K562 (cell line): ENCODE measurements around the gene KRTAP6-2. TPM values are rescaled to one million over a fixed set of nuclear protein-coding genes. Genes with fewer than 3 reads are reported as not detected.

Experiments
- ATAC-seq: fragments of 200-7000 bp; cut with Tn5 transposase; 3 replicates; pipeline ENCODE4 v1.9.1; 2020; ENCODE audit warnings: moderate library complexity
- BruUV-seq: library from RNA; stranded (reverse); fragments of 400-500 nt; replicated peaks from 2 replicates; lab custom pipeline; 2021; lab: Mats Ljungman, UMichigan
- CTCF ChIA-PET: fragments of 300-600 bp; formaldehyde crosslinking; extraction: SDS; loops from one replicate; lab custom pipeline; 2021; ENCODE audit warnings: low intra/inter-chr PET ratio; lab: Yijun Ruan, JAX
- POLR2A ChIA-PET: fragments of 300-600, 350-650 bp; sonication (Branson Sonifier 250); formaldehyde crosslinking; extraction: SDS; loops from one replicate; lab custom pipeline; 2021; ENCODE audit warnings: antibody characterized with exemption, inconsistent platforms; lab: Yijun Ruan, JAX
- DNase-seq, 4 experiments: peaks; one replicate each; pipeline versions ENCODE4 v3.0.0 to v3.0.0-alpha.2; 2011 to 2018; ENCODE audit warnings: low spot score in 3 of 4, mixed read lengths in 3 of 4; ENCODE audit errors: extremely low read depth in 1 of 4
- FAIRE-seq: peaks from 2 replicates; lab custom pipeline; 2011; peaks lifted over from hg19 to GRCh38; lab: Jason Lieb, UNC
- H2AFZ ChIP-seq: 2 replicates; pipeline ENCODE4 v1.6.0; 2011; ENCODE audit warnings: low read depth, low read length, control low read depth, inconsistent platforms
- H3K27ac ChIP-seq: fragments of 200-600 bp; 3 replicates; pipeline ENCODE4 v1.8.0; 2011; ENCODE audit warnings: low read depth, mild to moderate bottlenecking, control low read depth, inconsistent platforms, low read length, moderate library complexity, mixed read lengths; ENCODE audit errors: extremely low read depth
- H3K27me3 ChIP-seq, 2 experiments: fragments of 300-600 bp in 1 of 2; 2 replicates in 1 of 2; 3 replicates in 1 of 2; pipeline versions ENCODE4 v1.6.0 to v1.8.0; 2011; ENCODE audit warnings: inconsistent platforms in 2 of 2, low read length in 2 of 2, mild to moderate bottlenecking in 1 of 2, mixed read lengths in 1 of 2, moderate library complexity in 1 of 2; ENCODE audit not compliant: control insufficient read depth in 2 of 2, insufficient read depth in 2 of 2
- H3K36me3 ChIP-seq: fragments of 300-600 bp; 3 replicates; pipeline ENCODE4 v1.8.0; 2011; ENCODE audit warnings: mild to moderate bottlenecking, low read length, inconsistent platforms; ENCODE audit not compliant: control insufficient read depth, insufficient read depth
- H3K4me1 ChIP-seq, 2 experiments: fragments of 200-600 bp in 1 of 2; replicated peaks in 1 of 2; 2 replicates in 1 of 2; 3 replicates in 1 of 2; pipeline versions ENCODE4 v1.5.1 to v1.8.0; 2011; ENCODE audit warnings: inconsistent platforms in 2 of 2, low read length in 2 of 2, mild to moderate bottlenecking in 1 of 2, mixed read lengths in 1 of 2, moderate library complexity in 1 of 2; ENCODE audit not compliant: control insufficient read depth in 2 of 2, insufficient read depth in 2 of 2
- H3K4me2 ChIP-seq: 2 replicates; pipeline ENCODE4 v1.6.1; 2011; ENCODE audit warnings: low read length, control low read depth, inconsistent platforms, mixed read lengths; ENCODE audit not compliant: insufficient read depth
- H3K4me3 ChIP-seq: fragments of 200-600 bp; sonication (generic), shearing (Covaris generic); 2 replicates; pipeline ENCODE4 v1.5.1; 2016; ENCODE audit warnings: control low read depth, inconsistent platforms
- H3K79me2 ChIP-seq: fragments of 200-600 bp; 3 replicates; pipeline ENCODE4 v1.8.0; 2011; ENCODE audit warnings: low read length, inconsistent platforms; ENCODE audit not compliant: control insufficient read depth, insufficient read depth
- H3K9ac ChIP-seq, 2 experiments: 2 replicates each; pipeline versions ENCODE4 v1.6.0 to v1.6.1; 2011; ENCODE audit warnings: low read depth in 2 of 2, low read length in 2 of 2, control low read depth in 1 of 2, inconsistent platforms in 1 of 2, mild to moderate bottlenecking in 1 of 2, mixed read lengths in 1 of 2; ENCODE audit not compliant: insufficient read depth in 1 of 2
- H3K9me1 ChIP-seq: one replicate; pipeline ENCODE4 v1.6.0; 2011; ENCODE audit warnings: inconsistent platforms, mild to moderate bottlenecking, low read length, moderate library complexity; ENCODE audit not compliant: control insufficient read depth, insufficient read depth
- H3K9me3 ChIP-seq: replicated peaks from 2 replicates; pipeline ENCODE4 v1.5.1; 2011; ENCODE audit warnings: low read depth, low read length, inconsistent platforms; ENCODE audit not compliant: control insufficient read depth, insufficient read depth
- H4K20me1 ChIP-seq: replicated peaks from 2 replicates; pipeline ENCODE4 v1.6.1; 2011; ENCODE audit warnings: low read length, inconsistent platforms, mixed read lengths; ENCODE audit not compliant: control insufficient read depth, insufficient read depth
- DACH1 ChIP-seq: fragments of 450-650 bp; IDR thresholded peaks from 2 replicates; pipeline ENCODE4 v1.6.1; 2018; ENCODE audit not compliant: partially characterized antibody
- E2F3 ChIP-seq: fragments of 250-450 bp; sonication (Bioruptor Pico); IDR thresholded peaks from 2 replicates; pipeline ENCODE4 v1.4.0; 2020; ENCODE audit warnings: mild to moderate bottlenecking
- MCM5 ChIP-seq: fragments of 450-650 bp; IDR thresholded peaks from 2 replicates; pipeline ENCODE4 v1.6.1; 2016; ENCODE audit warnings: low read depth
- PCBP1 ChIP-seq: fragments of 200-400 bp; formaldehyde crosslinking; IDR thresholded peaks from 2 replicates; pipeline ENCODE4 v1.6.1; 2018; ENCODE audit warnings: mild to moderate bottlenecking, low read depth, low read length; ENCODE audit not compliant: poor library complexity, severe bottlenecking
- PHF20 ChIP-seq: fragments of 450-650 bp; IDR thresholded peaks from 2 replicates; pipeline ENCODE4 v1.6.1; 2018; ENCODE audit not compliant: partially characterized antibody
- SETDB1 ChIP-seq: IDR thresholded peaks from one replicate; pipeline ENCODE4 v1.6.1; 2012; ENCODE audit warnings: low read length, control low read depth, inconsistent platforms
- ZNF174 ChIP-seq: fragments of 250-450 bp; sonication (Bioruptor Pico); IDR thresholded peaks from 2 replicates; pipeline ENCODE4 v1.4.0; 2020; ENCODE audit warnings: mild to moderate bottlenecking
- ZNF408 ChIP-seq: fragments of 250-450 bp; sonication (Bioruptor Pico); IDR thresholded peaks from 2 replicates; pipeline ENCODE4 v1.4.0; 2020; ENCODE audit warnings: low read depth, mild to moderate bottlenecking, moderate library complexity
- WGBS: fragments of 100-300 bp; shearing (Covaris generic); methylation state at CpG from one replicate; pipeline ENCODE4 v1.1.6; 2016; ENCODE audit warnings: low coverage, mixed read lengths; ENCODE audit not compliant: insufficient coverage; ENCODE audit errors: missing lambda C conversion rate; 5-methylcytosine and 5-hydroxymethylcytosine counted together
- in situ Hi-C: fragments of 300-500 bp; cut with MboI; formaldehyde crosslinking; loops from 4 replicates; pipeline ENCODE4 v1.15.0; 2018; ENCODE audit warnings: inconsistent platforms, mixed read lengths
- intact Hi-C: fragments of 100-400 bp; cut with micrococcal nuclease; formaldehyde crosslinking; loops from 2 replicates; pipeline ENCODE4 v1.14.2; 2022
- polyA plus RNA-seq, 8 experiments: library from polyadenylated mRNA; depleted of rRNA in 4 of 8; stranded (reverse) in 5 of 8; unstranded in 3 of 8; fragments of >200 nt; fragmentation: Nextera tagmentation in 2 of 8; fragmentation: Illumina TruSeq in 1 of 8; extraction: Ambion mirVana in 2 of 8; extraction: Trizol in 1 of 8; gene quantifications; 2 replicates each; pipeline versions ENCODE4 v1.2.1 to v1.2.3, GENCODE V29; 2011 to 2014; ENCODE audit warnings: inconsistent platforms in 1 of 8, missing spikeins in 1 of 8
- total RNA-seq, 7 experiments: library from RNA; depleted of rRNA in 6 of 7; stranded (reverse); fragments of >200 nt in 6 of 7; fragmentation: Illumina TruSeq in 2 of 7; extraction: Trizol in 2 of 7; gene quantifications; 2 replicates each; pipeline versions ENCODE4 v1.2.1 to v1.2.3, GENCODE V29; 2011 to 2021; ENCODE audit warnings: low replicate concordance in 1 of 7
- TF ChIP-seq, protein P1 (sequence below): IDR thresholded peaks from 2 replicates; pipeline ENCODE4 v1.6.1; 2012; ENCODE audit warnings: low read depth, low read length, improper control_type of control experiment, borderline replicate concordance
- TF ChIP-seq, protein P2 (sequence below), 2 experiments: fragments of 200-800 bp in 1 of 2; sonication (Bioruptor generic) in 1 of 2; sonication (generic) in 1 of 2; formaldehyde crosslinking in 1 of 2; IDR thresholded peaks in 1 of 2; conservative IDR thresholded peaks in 1 of 2; 2 replicates each; pipeline versions ENCODE4 v1.5.0 to v1.6.1; 2016 to 2020; ENCODE audit warnings: missing compliant biosample characterization in 1 of 2, missing genetic modification characterization in 1 of 2, missing genetic modification reagents in 1 of 2

Gene KRTAP6-2
- total and polyA plus RNA-seq, 9 of the 15 experiments (the other 6 are each of a cell fraction or from before 2014, with no cell fraction given) = not detected

DNA sequence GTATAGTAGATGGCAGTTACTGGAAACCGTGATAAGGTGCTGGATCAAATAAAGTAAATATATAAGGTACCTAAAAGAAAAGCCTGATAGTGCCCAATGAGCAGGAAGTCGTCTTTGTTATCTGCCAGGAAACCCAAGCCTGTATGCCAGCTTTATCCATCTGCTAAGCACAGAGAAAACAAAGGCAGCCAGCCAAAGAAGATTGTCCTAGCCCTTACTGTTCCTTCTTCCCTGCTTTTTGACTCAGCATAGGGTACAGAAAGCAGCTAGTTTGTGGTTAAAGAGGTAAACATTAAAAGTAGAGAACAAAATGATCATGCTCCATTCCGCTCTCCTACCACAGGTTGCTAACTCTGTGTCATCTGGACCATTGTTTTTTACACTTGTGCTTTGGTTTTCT is 18.6 kb downstream of the KRTAP6-2 start:
- DNase-seq (no peak), ATAC-seq (no peak), FAIRE-seq (no peak)
- Histone ChIP-seq H3K36me3 (no peaks in the 10 kb centered on the region), H3K27me3 (no peaks in the 10 kb centered on the region), H3K79me2 (no peaks in the 10 kb centered on the region), H2AFZ (no peak overlapping the region), H3K9ac (no peak overlapping the region), H3K9me1 (no peaks in the 10 kb centered on the region), H3K4me1 (no peaks in the 10 kb centered on the region), H3K9me3 (peaks cover 1% of the 10 kb centered on the region), H4K20me1 (no peaks in the 10 kb centered on the region), H3K27ac (no peak overlapping the region)
- POLR2A ChIA-PET = no interaction called here
- BruUV-seq = no TSS peak
- in situ Hi-C loops = no loop called here
- intact Hi-C loops = no loop called here
- CTCF ChIA-PET = no interaction called here
- TF ChIP-seq PHF20 = no peak
- no peak for TF ChIP-seq ZNF408
- TF ChIP-seq ZNF174 (CRISPR knock-in tag) = no peak
- TF ChIP-seq E2F3 (CRISPR knock-in tag) = no peak
- TF ChIP-seq SETDB1 = no peak
- no peak for TF ChIP-seq PCBP1
- TF ChIP-seq, protein P1, sequence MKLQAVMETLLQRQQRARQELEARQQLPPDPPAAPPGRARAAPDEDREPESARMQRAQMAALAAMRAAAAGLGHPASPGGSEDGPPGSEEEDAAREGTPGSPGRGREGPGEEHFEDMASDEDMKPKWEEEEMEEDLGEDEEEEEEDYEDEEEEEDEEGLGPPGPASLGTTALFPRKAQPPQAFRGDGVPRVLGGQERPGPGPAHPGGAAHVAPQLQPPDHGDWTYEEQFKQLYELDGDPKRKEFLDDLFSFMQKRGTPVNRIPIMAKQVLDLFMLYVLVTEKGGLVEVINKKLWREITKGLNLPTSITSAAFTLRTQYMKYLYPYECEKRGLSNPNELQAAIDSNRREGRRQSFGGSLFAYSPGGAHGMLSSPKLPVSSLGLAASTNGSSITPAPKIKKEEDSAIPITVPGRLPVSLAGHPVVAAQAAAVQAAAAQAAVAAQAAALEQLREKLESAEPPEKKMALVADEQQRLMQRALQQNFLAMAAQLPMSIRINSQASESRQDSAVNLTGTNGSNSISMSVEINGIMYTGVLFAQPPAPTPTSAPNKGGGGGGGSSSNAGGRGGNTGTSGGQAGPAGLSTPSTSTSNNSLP = no peak
- TF ChIP-seq MCM5 = no peak
- TF ChIP-seq, protein P2, sequence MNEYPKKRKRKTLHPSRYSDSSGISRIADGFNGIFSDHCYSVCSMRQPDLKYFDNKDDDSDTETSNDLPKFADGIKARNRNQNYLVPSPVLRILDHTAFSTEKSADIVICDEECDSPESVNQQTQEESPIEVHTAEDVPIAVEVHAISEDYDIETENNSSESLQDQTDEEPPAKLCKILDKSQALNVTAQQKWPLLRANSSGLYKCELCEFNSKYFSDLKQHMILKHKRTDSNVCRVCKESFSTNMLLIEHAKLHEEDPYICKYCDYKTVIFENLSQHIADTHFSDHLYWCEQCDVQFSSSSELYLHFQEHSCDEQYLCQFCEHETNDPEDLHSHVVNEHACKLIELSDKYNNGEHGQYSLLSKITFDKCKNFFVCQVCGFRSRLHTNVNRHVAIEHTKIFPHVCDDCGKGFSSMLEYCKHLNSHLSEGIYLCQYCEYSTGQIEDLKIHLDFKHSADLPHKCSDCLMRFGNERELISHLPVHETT (CRISPR knock-in tag; conservative IDR thresholded peaks at IDR 0.05 in 1 of 2, IDR thresholded peaks at IDR 0.05 in 1 of 2) = no peak
- no peak for TF ChIP-seq DACH1
- TF ChIP-seq, all 486 proteins: peak for 0
- Histone ChIP-seq H3K4me2 (no peak overlapping the region), H3K4me3 (no peak overlapping the region)
- 3% methylated on average over 3 of the region's 3 CpGs for WGBS
